Body of pancreas (tissue), 4 donors: ENCODE results near the gene DNAH11.

ENCODE experiments used
- POLR2A ChIP-seq, 3 donors: fragments of 450-650 bp; IDR thresholded peaks; one replicate each; pipeline ENCODE4 v1.6.1; 2016; ENCODE audit warnings: antibody characterized with exemption in 3 of 3, mild to moderate bottlenecking in 2 of 3
- TF ChIP-seq, protein P1 (sequence below), 7 experiments: fragments of 450-650 bp in 4 of 7; fragments of 200-600 bp in 3 of 7; sonication (generic) in 3 of 7; IDR thresholded peaks; one replicate each; pipeline ENCODE4 v1.5.1; 2016 to 2019; ENCODE audit warnings: antibody characterized with exemption in 7 of 7

DNA sequence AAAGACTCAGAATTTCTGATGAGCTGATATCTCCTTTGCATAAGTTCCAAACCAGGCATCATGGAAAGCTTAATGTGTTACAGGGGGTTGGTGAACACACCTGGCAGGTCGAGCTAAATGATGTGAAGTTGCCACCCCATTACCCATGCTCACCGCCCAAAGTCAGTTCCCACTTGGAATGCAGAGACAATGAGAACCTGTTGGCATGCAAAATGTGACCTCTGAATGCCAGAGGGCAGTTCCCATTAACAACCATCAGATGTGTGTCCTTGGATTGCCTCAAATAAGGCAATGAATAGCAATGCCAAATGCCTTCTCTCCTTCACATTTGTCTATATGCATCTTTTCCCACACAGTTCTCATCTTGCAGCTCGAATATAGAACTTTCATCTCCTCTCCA, 212.1 kb downstream of the DNAH11 start:
- TF ChIP-seq, protein P1, sequence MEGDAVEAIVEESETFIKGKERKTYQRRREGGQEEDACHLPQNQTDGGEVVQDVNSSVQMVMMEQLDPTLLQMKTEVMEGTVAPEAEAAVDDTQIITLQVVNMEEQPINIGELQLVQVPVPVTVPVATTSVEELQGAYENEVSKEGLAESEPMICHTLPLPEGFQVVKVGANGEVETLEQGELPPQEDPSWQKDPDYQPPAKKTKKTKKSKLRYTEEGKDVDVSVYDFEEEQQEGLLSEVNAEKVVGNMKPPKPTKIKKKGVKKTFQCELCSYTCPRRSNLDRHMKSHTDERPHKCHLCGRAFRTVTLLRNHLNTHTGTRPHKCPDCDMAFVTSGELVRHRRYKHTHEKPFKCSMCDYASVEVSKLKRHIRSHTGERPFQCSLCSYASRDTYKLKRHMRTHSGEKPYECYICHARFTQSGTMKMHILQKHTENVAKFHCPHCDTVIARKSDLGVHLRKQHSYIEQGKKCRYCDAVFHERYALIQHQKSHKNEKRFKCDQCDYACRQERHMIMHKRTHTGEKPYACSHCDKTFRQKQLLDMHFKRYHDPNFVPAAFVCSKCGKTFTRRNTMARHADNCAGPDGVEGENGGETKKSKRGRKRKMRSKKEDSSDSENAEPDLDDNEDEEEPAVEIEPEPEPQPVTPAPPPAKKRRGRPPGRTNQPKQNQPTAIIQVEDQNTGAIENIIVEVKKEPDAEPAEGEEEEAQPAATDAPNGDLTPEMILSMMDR (IDR thresholded peaks at IDR 0.05) = no peak
- no peak for TF ChIP-seq POLR2A (IDR thresholded peaks at IDR 0.05)
